Myocyte (in vitro differentiated cells): Measurements from ENCODE around the gene THBS1. TPM values are rescaled to one million over a fixed set of nuclear protein-coding genes. Genes with fewer than 3 reads are reported as not detected.
A peak's percentile ranks its signal among the peaks of the same experiment; 100 is the strongest.

Source experiments
- DNase-seq: peaks from one replicate; pipeline ENCODE4 v3.0.0-alpha.2; 2012; ENCODE audit warnings: low read depth
- total RNA-seq: library from RNA; depleted of rRNA; stranded (reverse); fragments of >200 nt; gene quantifications from 2 replicates; pipeline ENCODE4 v1.2.3, GENCODE V29; 2014

THBS1 gene
- total RNA-seq, 1 donor from 2014 or later: 1,149 TPM

DNA sequence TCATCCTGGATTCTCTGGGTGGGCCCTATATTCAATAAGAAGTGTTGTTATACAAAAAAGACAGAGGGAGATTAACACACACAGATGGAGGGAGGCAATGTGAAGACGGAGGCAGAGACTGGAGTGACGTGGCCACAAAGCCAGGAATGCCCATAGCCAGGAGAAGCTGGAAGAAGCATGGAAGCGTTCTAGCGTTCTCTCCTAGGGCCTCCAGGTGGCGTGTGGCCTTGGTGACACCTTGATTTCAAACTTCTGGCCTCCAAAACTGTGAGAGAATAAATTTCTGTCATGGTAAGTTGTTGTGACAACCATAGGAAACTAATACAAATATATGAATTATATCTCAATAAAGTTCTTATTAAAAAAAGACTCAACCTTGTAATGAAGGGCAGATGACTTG lies 21.3 kb downstream of the THBS1 start:
- DNase-seq: peak; percentile 5

GRCh38 chr15:39605146-39605545 lies 24.3 kb downstream of the THBS1 start:
- peak; percentile 5 for DNase-seq

DNA sequence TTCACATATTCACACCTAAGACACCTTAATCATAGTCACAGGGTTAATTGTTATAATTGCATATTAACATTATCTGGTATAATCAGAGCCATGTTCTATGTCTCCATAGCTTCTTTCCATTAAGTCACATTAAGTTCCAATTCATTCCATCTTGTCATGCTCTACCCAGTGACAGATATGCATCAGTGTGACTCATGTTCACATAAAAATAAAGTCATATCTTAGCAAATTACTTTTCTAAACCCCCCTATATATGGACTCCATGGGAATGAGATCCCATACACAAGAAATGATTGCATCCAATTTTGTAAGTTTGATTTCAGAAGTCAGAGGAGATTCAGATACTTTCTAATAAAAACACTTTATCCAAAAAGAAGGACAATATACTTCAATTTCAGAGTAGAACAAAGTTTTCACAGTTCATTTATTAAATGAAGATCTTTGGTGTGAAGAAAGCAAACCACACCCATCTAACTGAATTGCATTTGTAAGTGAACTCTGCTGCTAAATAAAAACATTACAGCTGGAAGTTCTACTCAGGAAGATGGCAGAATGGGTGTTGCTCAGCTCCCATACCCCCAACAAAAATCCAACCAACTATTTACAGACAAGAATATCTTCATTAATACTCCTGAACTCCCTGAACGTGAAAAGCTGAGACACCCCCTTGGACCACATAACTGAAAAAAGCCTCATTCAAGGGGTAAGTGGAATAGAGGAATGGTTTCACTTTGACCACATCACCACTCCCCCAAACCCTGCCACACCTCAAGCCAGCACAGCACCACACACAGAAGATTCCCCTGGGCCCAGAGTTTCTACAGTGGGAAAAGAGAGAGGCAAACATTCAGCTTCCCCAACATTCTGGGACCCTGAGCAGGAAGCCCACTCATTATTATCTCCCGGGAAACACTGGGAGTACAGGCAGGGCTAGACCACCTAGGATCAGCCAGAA lies 27.6 kb downstream of the THBS1 start:
- no peak for DNase-seq

- DNase-seq: no peak
Measured at GRCh38 chr15:39609166-39609916, 28.5 kb downstream of the THBS1 start.

DNA sequence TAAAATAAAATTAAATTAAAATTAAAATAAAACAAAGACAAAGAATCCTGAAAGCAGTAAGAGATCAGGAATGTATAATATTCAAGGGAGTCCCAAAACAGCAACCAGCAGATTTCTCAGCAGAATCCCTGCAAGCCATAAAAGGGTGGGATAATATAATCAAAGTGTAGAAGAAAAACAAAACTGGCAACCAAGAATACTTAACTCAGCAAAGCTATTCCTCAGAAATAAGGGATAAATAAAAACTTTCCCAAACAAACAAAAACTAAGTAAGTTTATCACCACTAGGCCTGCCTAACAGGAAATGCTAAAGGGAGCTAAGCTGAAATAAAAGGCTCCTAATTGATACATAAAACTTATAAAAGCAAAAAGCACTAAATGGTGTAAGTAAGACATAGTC lies 29.8 kb downstream of the THBS1 start:
- DNase-seq: no peak

GRCh38 chr15:39613271-39613670 lies 32.4 kb downstream of the THBS1 start:
- DNase-seq: no peak

- DNase-seq: no peak
Measured at GRCh38 chr15:39613861-39614260, 33.0 kb downstream of the THBS1 start.

DNA sequence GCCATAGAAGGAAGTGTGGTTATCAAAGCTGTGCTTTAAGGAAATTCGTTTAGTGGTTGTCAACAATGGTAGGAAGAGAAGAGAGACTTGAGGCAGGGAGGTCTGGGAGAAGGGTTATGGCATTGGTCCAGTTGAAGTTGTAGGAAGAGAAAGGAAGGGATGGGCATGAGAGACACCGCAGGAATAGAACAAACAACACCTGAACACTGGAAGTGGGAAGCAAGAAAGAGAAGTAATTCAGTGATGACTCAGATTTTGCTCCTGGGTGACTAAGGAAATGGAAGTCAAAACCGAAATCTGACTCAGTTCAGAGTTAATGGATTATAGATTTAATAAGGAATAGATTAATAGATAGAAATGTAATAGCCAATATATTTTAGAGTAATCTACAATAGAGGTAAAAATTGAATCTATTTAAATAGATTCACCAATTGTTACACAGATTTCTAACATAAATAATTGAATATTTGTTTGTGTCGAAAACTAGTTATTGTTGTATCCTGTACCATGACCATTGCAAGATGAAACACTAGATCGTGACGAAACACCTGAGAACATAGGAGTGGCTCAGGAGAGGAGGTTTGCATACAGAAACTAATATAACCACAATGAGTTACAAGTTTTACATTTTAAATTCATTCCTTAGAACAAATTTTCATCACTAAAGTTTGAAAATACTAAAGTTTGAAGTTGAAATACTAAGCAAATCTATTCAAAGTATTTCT lies 36.0 kb downstream of the THBS1 start:
- no peak for DNase-seq

GRCh38 chr15:39618063-39618823 lies 37.4 kb downstream of the THBS1 start:
- no peak for DNase-seq

DNA sequence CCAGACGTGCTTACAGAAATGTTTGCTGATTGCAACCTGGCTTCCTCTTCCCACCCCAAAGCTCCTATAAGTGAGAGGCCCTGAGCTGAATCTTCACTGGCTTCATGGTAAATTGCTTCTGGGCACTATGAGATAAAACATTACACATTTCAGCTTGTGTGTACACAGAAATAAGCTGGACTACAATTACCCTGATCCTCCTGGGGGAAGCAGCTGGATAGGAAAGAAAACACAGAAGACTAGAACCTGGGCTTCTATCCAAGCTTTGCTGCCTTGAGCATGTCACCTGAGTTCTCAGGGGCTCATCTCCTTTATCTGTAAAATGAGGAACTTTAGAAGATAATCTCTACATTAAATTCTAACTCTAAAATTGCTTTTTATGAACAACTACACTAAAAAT lies 40.3 kb downstream of the THBS1 start:
- DNase-seq: peak; percentile 37

GRCh38 chr15:39621976-39622375 lies 41.1 kb downstream of the THBS1 start:
- peak; percentile 36 for DNase-seq

- DNase-seq: no peak
Measured at GRCh38 chr15:39622660-39623516, 42.0 kb downstream of the THBS1 start.

GRCh38 chr15:39623529-39623931 lies 42.7 kb downstream of the THBS1 start:
- no peak for DNase-seq

DNA sequence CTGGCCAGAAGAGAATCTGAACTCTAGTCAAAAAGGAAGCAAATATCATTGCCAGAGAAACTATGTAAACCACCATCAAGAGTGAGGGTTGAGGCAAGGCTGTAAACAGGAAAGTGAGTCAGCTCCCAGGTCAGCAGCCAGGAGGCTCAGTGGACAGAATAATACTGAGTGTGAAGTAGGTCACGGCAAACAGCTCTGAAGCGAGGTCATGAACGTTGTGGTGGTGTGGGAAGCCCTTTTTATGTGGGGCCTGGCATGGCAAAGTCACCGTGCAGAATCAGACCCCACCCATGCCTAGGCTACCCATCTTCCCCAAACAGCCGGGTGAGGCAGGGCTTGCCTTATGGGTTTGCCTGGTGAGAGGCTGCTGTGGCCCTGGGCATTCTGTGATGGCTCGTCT lies 43.9 kb downstream of the THBS1 start:
- DNase-seq: peak; percentile 80

- no peak for DNase-seq
Measured at GRCh38 chr15:39625451-39625850, 44.6 kb downstream of the THBS1 start.

GRCh38 chr15:39625856-39626255 lies 45.0 kb downstream of the THBS1 start:
- DNase-seq: no peak

- DNase-seq: no peak
Measured at GRCh38 chr15:39627451-39628143, 46.7 kb downstream of the THBS1 start.

GRCh38 chr15:39628144-39628508 lies 47.2 kb downstream of the THBS1 start:
- no peak for DNase-seq

DNA sequence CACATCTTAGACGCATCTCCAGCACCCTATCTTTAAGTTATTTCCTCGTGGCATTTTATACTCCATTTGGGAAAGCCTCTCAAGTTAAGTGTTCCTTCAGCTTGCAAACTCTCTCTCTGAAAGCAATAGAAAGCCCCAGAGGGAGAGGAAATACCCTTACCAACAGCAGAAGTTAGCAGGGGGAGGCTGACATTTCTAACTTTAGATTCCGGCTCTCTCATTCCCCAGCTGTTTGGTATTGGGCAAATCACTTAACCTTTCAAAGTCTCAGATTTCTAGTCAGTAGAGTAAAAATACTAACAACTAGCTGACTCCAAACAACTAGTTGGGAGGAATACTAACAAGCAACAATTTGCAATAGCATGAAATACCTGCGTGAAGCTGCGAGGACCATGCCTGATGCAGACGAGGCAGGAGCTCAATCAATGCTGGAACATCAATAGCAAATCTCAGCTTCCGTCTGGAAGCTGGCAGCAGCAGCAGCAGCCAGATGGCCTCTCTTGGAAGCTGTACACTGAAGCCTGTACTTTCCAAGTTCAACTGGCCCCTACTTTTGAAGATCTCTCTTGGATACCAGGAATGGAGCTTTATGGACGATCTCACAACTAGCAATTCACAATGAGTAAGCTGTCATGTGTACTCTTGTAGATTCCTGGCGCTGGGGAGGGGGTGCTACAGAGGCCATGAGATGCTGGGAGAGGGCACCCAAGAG lies 47.8 kb downstream of the THBS1 start:
- peak; percentile 33 for DNase-seq
